WTC11 (cell line): ENCODE results near the gene CADM1.

Experiments
- ATF2 ChIP-seq: sonication (generic); formaldehyde crosslinking; IDR thresholded peaks from 2 replicates; pipeline ENCODE4 v1.8.1; 2022; ENCODE audit warnings: low read depth, missing genetic modification reagents, borderline replicate concordance
- CTCF ChIP-seq: fragments of 200-600 bp; IDR thresholded peaks from 2 replicates; pipeline ENCODE4 v1.8.0; 2022; ENCODE audit warnings: antibody characterized with exemption
- ETV6 ChIP-seq: sonication (generic); formaldehyde crosslinking; IDR thresholded peaks from 2 replicates; pipeline ENCODE4 v1.8.1; 2022; ENCODE audit warnings: mild to moderate bottlenecking, missing genetic modification reagents
- FOXJ3 ChIP-seq: sonication (generic); formaldehyde crosslinking; IDR thresholded peaks from 2 replicates; pipeline ENCODE4 v1.9.0; 2021; ENCODE audit warnings: missing genetic modification reagents, mild to moderate bottlenecking, borderline replicate concordance
- IRF2 ChIP-seq: sonication (generic); formaldehyde crosslinking; IDR thresholded peaks from 2 replicates; pipeline ENCODE4 v1.8.0; 2022; ENCODE audit warnings: low read depth, missing genetic modification reagents, borderline replicate concordance
- NFE2L1 ChIP-seq: sonication (generic); formaldehyde crosslinking; IDR thresholded peaks from 2 replicates; pipeline ENCODE4 v1.8.1; 2023; ENCODE audit warnings: missing genetic modification reagents
- NR2C2 ChIP-seq: sonication (generic); formaldehyde crosslinking; IDR thresholded peaks from 2 replicates; pipeline ENCODE4 v1.8.0; 2022; ENCODE audit warnings: mild to moderate bottlenecking, missing genetic modification reagents
- SP1 ChIP-seq: sonication (generic); formaldehyde crosslinking; conservative IDR thresholded peaks from 2 replicates; pipeline ENCODE4 v1.8.1; 2022; ENCODE audit warnings: missing genetic modification reagents
- TCF7 ChIP-seq: sonication (generic); formaldehyde crosslinking; IDR thresholded peaks from 2 replicates; pipeline ENCODE4 v1.8.0; 2022; ENCODE audit warnings: mild to moderate bottlenecking, low read depth, missing genetic modification reagents, moderate library complexity
- USF2 ChIP-seq: sonication (generic); formaldehyde crosslinking; IDR thresholded peaks from 2 replicates; pipeline ENCODE4 v1.8.1; 2023; ENCODE audit warnings: mild to moderate bottlenecking, missing genetic modification reagents, moderate library complexity
- ZNF263 ChIP-seq: sonication (generic); formaldehyde crosslinking; IDR thresholded peaks from 2 replicates; pipeline ENCODE4 v1.8.1; 2022; ENCODE audit warnings: low read depth, mild to moderate bottlenecking, moderate library complexity, missing genetic modification reagents
- ZNF416 ChIP-seq: fragments of 250-450 bp; sonication (Bioruptor Pico); IDR thresholded peaks from 2 replicates; pipeline ENCODE4 v1.9.0; 2021; ENCODE audit warnings: mild to moderate bottlenecking, inconsistent platforms

GRCh38 chr11:115469361-115469760, 34.9 kb downstream of the CADM1 start:
- TF ChIP-seq ETV6 (CRISPR knock-in tag) (no peak), CTCF (no peak), ZNF263 (CRISPR knock-in tag) (no peak), NFE2L1 (CRISPR knock-in tag) (no peak), ZNF416 (CRISPR knock-in tag) (no peak), SP1 (CRISPR knock-in tag) (no peak), ATF2 (CRISPR knock-in tag) (no peak), NR2C2 (CRISPR knock-in tag) (no peak), USF2 (no peak), IRF2 (CRISPR knock-in tag) (no peak), FOXJ3 (CRISPR knock-in tag) (no peak), TCF7 (CRISPR knock-in tag) (no peak)
